Measurements from ENCODE around the gene SLC25A1. TPM values are rescaled to one million over a fixed set of nuclear protein-coding genes. Genes with fewer than 3 reads are reported as not detected.

SLC25A1 gene
- polyA plus RNA-seq (2013, experiment 1 of 2; ENCODE audit: insufficient read length): 88.8 TPM
- 81.9 TPM for polyA plus RNA-seq (2013, experiment 2 of 2; ENCODE audit: insufficient read length)

GRCh38 chr22:19178657-19179496 is at the start of gene SLC25A1:
SLC25A1 (minus strand) TSS chr22:19178736; CDS start chr22:19178673, 63 bp downstream.
- peak; percentile 88 for DNase-seq

- no peak for DNase-seq
Measured at GRCh38 chr22:19228179-19228578, 49.6 kb upstream of the SLC25A1 start.

- DNase-seq: no peak
Measured at GRCh38 chr22:19226428-19226827, 47.9 kb upstream of the SLC25A1 start.

GRCh38 chr22:19225560-19225959 is 47.0 kb upstream of the SLC25A1 start:
- DNase-seq: no peak

- no peak for DNase-seq
Measured at GRCh38 chr22:19224985-19225384, 46.4 kb upstream of the SLC25A1 start.

GRCh38 chr22:19224557-19224956 is 46.0 kb upstream of the SLC25A1 start:
- DNase-seq: no peak

- DNase-seq: no peak
Measured at GRCh38 chr22:19223617-19224016, 45.1 kb upstream of the SLC25A1 start.

- no peak for DNase-seq
Measured at GRCh38 chr22:19223110-19223509, 44.6 kb upstream of the SLC25A1 start.

- DNase-seq: no peak
Measured at GRCh38 chr22:19222242-19223005, 43.9 kb upstream of the SLC25A1 start.

GRCh38 chr22:19220867-19221266 is 42.3 kb upstream of the SLC25A1 start:
- no peak for DNase-seq

- DNase-seq: no peak
Measured at GRCh38 chr22:19218541-19219233, 40.2 kb upstream of the SLC25A1 start.

GRCh38 chr22:19216579-19216978 is 38.0 kb upstream of the SLC25A1 start:
- DNase-seq: no peak

- DNase-seq: no peak
Measured at GRCh38 chr22:19215360-19215759, 36.8 kb upstream of the SLC25A1 start.

- DNase-seq: no peak
Measured at GRCh38 chr22:19214078-19214473, 35.5 kb upstream of the SLC25A1 start.

GRCh38 chr22:19213442-19214077 is 35.0 kb upstream of the SLC25A1 start:
- DNase-seq: no peak

GRCh38 chr22:19213001-19213400 is 34.5 kb upstream of the SLC25A1 start:
- no peak for DNase-seq

- DNase-seq: no peak
Measured at GRCh38 chr22:19212302-19212870, 33.9 kb upstream of the SLC25A1 start.

- DNase-seq: no peak
Measured at GRCh38 chr22:19210188-19210587, 31.7 kb upstream of the SLC25A1 start.

GRCh38 chr22:19208287-19208847 is 29.8 kb upstream of the SLC25A1 start:
- DNase-seq: no peak

- DNase-seq: no peak
Measured at GRCh38 chr22:19207884-19208283, 29.3 kb upstream of the SLC25A1 start.

- DNase-seq: no peak
Measured at GRCh38 chr22:19207401-19207808, 28.9 kb upstream of the SLC25A1 start.

GRCh38 chr22:19206287-19206686 is 27.8 kb upstream of the SLC25A1 start:
- DNase-seq: no peak
